Left ventricle myocardium inferior (tissue), 1 donor: ENCODE data around the gene AADACL3. TPM values are rescaled to one million over a fixed set of nuclear protein-coding genes. Genes with fewer than 3 reads are reported as not detected.

ENCODE experiments used
- DNase-seq: peaks from one replicate; pipeline ENCODE4 v3.0.0-alpha.2; 2020
- H3K27ac ChIP-seq: fragments of 200-600 bp; replicated peaks from 2 replicates; pipeline ENCODE4 v1.8.0; 2021
- H3K27me3 ChIP-seq: fragments of 200-600 bp; 2 replicates; pipeline ENCODE4 v1.8.0; 2021; ENCODE audit warnings: low read depth
- H3K36me3 ChIP-seq: fragments of 200-600 bp; 2 replicates; pipeline ENCODE4 v1.8.0; 2021
- H3K4me1 ChIP-seq: fragments of 200-600 bp; 2 replicates; pipeline ENCODE4 v1.8.0; 2021
- H3K4me3 ChIP-seq: fragments of 200-600 bp; 2 replicates; pipeline ENCODE4 v1.8.0; 2021; ENCODE audit warnings: mild to moderate bottlenecking, moderate library complexity
- H3K9me3 ChIP-seq: fragments of 200-600 bp; replicated peaks from 2 replicates; pipeline ENCODE4 v1.8.0; 2021
- CTCF ChIP-seq: fragments of 200-600 bp; IDR thresholded peaks from 2 replicates; pipeline ENCODE4 v1.8.0; 2021; ENCODE audit warnings: antibody characterized with exemption, mild to moderate bottlenecking, borderline replicate concordance
- intact Hi-C: fragments of 100-400 bp; cut with micrococcal nuclease; formaldehyde crosslinking; loops from one replicate; pipeline ENCODE4 v1.11.0; 2022
- total RNA-seq: library from RNA; stranded (reverse); fragmentation: NEBNext Ultra II Directional; extraction: Animal tissue kit (Norgen Biotek cat#: 25700); gene quantifications from one replicate; pipeline ENCODE4 v1.2.1, GENCODE V29; 2021
- donor health status: DM: no; HTN: yes; CAD: no; lungs with severe emphysema.

AADACL3 gene
- total RNA-seq, 1 donor from 2014 or later: not detected

- no peak for DNase-seq
- TF ChIP-seq CTCF: no peak
- intact Hi-C loops: no loop called here
- Histone ChIP-seq H3K9me3 (peaks cover 4% of the 10 kb centered on the region), H3K4me3 (no peak within 1 kb of the TSS), H3K27ac (no peak within 1 kb of the TSS), H3K4me1 (no peaks in the 10 kb centered on the region), H3K27me3 (peaks cover 76% of the 10 kb centered on the region), H3K36me3 (no peaks in the 10 kb centered on the region)
Observed at GRCh38 chr1:12773438-12773837, 57.5 kb downstream of the AADACL3 start, which contains the start of gene PRAMEF12. PRAMEF12 (plus strand) TSS chr1:12773738; CDS start chr1:12774868, 1,130 bp downstream.

GRCh38 chr1:12774801-12775345 lies 59.0 kb downstream of the AADACL3 start:
- Histone ChIP-seq H3K4me1 (no peaks in the 10 kb centered on the region), H3K36me3 (no peaks in the 10 kb centered on the region), H3K27me3 (peaks cover 70% of the 10 kb centered on the region), H3K4me3 (no peak overlapping the region), H3K9me3 (peaks cover 4% of the 10 kb centered on the region), H3K27ac (no peak overlapping the region)
- DNase-seq: no peak
- intact Hi-C loops: no loop called here
- no peak for TF ChIP-seq CTCF

GRCh38 chr1:12775443-12775842 lies 59.5 kb downstream of the AADACL3 start:
- intact Hi-C loops: no loop called here
- no peak for DNase-seq
- H3K27me3 ChIP-seq: peaks cover 64% of the 10 kb centered on the region

GRCh38 chr1:12776801-12777557 lies 61.1 kb downstream of the AADACL3 start:
- Histone ChIP-seq H3K4me1 (no peaks in the 10 kb centered on the region), H3K4me3 (no peak overlapping the region), H3K27me3 (peaks cover 52% of the 10 kb centered on the region), H3K9me3 (peaks cover 4% of the 10 kb centered on the region), H3K27ac (no peak overlapping the region), H3K36me3 (no peaks in the 10 kb centered on the region)
- intact Hi-C loops: no loop called here
- no peak for DNase-seq
- no peak for TF ChIP-seq CTCF

More at GRCh38 chr1:12775443-12775842, 59.5 kb downstream of the AADACL3 start:
- H3K36me3 ChIP-seq: no peaks in the 10 kb centered on the region
- no peak for TF ChIP-seq CTCF
- H3K4me3 ChIP-seq: no peak overlapping the region
- no peaks in the 10 kb centered on the region for H3K4me1 ChIP-seq
- H3K9me3 ChIP-seq: peaks cover 4% of the 10 kb centered on the region
- no peak overlapping the region for H3K27ac ChIP-seq

Other genes starting within 250 kb of the AADACL3 start
- gene DHRS3, start 97.9 kb upstream of the AADACL3 start, total RNA-seq: 89.7 TPM
- not detected for gene AADACL4, start 72.0 kb upstream of the AADACL3 start, total RNA-seq
- not detected for gene CFAP107, start 30.1 kb downstream of the AADACL3 start, total RNA-seq
- gene PRAMEF12, start 57.6 kb downstream of the AADACL3 start, total RNA-seq: not detected
- not detected for gene PRAMEF1, start 75.3 kb downstream of the AADACL3 start, total RNA-seq
- not detected for gene PRAMEF11, start 115.3 kb downstream of the AADACL3 start, total RNA-seq
- gene HNRNPCL1, start 132.6 kb downstream of the AADACL3 start, total RNA-seq: not detected
- not detected for gene PRAMEF2, start 141.0 kb downstream of the AADACL3 start, total RNA-seq
- gene PRAMEF4, start 170.1 kb downstream of the AADACL3 start, total RNA-seq: not detected
- not detected for gene PRAMEF10, start 182.2 kb downstream of the AADACL3 start, total RNA-seq
- gene PRAMEF7, start 200.5 kb downstream of the AADACL3 start, total RNA-seq: not detected
- not detected for gene PRAMEF6, start 231.5 kb downstream of the AADACL3 start, total RNA-seq